Lower leg skin (tissue), 3 donors: ENCODE results near the gene RASSF3.

Source experiments
- POLR2A ChIP-seq, 2 donors: fragments of 450-650 bp; IDR thresholded peaks; one replicate each; pipeline ENCODE4 v1.6.1; 2016 to 2017; ENCODE audit warnings: antibody characterized with exemption in 2 of 2, mild to moderate bottlenecking in 1 of 2, moderate library complexity in 1 of 2
- TF ChIP-seq, protein P1 (sequence below), 3 donors: fragments of 450-650 bp; IDR thresholded peaks; one replicate each; pipeline ENCODE4 v1.5.1; 2016; ENCODE audit warnings: antibody characterized with exemption in 3 of 3, mild to moderate bottlenecking in 3 of 3, moderate library complexity in 2 of 3

DNA sequence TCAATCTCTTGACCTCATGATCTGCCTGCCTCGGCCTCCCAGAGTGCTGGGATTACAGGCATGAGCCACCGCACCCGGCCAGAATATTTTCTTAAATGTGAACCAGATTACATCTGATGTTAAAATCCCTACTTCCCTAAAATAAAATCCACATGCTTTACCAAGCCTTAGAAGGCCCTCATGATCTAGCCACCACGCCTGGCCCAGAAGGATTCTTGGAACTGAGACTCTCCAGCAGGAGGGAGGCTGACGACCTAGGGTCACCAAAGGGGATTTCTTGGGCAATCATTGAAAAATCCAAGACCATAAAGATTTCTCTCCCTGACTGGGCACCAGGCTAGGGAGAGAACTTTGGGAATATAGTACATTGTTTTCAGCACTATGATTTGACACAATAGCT lies 25.2 kb upstream of the RASSF3 start:
- TF ChIP-seq, protein P1, sequence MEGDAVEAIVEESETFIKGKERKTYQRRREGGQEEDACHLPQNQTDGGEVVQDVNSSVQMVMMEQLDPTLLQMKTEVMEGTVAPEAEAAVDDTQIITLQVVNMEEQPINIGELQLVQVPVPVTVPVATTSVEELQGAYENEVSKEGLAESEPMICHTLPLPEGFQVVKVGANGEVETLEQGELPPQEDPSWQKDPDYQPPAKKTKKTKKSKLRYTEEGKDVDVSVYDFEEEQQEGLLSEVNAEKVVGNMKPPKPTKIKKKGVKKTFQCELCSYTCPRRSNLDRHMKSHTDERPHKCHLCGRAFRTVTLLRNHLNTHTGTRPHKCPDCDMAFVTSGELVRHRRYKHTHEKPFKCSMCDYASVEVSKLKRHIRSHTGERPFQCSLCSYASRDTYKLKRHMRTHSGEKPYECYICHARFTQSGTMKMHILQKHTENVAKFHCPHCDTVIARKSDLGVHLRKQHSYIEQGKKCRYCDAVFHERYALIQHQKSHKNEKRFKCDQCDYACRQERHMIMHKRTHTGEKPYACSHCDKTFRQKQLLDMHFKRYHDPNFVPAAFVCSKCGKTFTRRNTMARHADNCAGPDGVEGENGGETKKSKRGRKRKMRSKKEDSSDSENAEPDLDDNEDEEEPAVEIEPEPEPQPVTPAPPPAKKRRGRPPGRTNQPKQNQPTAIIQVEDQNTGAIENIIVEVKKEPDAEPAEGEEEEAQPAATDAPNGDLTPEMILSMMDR (IDR thresholded peaks at IDR 0.05) = no peak
- no peak for TF ChIP-seq POLR2A (IDR thresholded peaks at IDR 0.05)
